PC-9 (cell line): ENCODE measurements around the gene CNRIP1. TPM values are rescaled to one million over a fixed set of nuclear protein-coding genes. Genes with fewer than 3 reads are reported as not detected.

Experiments used
- BruUV-seq: library from RNA; stranded (reverse); fragments of 400-500 nt; replicated peaks from 2 replicates; lab custom pipeline; 2021; lab: Mats Ljungman, UMichigan
- CTCF ChIA-PET: fragments of 300-600 bp; sonication (Branson Sonifier 250); formaldehyde crosslinking; loops from one replicate; lab custom pipeline; 2022; ENCODE audit warnings: antibody characterized with exemption; lab: Charles Lee
- POLR2A ChIA-PET: fragments of 300-600 bp; sonication (Branson Sonifier 250); formaldehyde crosslinking; loops from one replicate; lab custom pipeline; 2022; ENCODE audit warnings: antibody characterized with exemption; ENCODE audit not compliant: unreplicated experiment; lab: Charles Lee
- DNase-seq, 2 experiments: peaks; one replicate each; pipeline versions ENCODE4 v3.0.0 to v3.0.0-alpha.2; 2015 to 2022; ENCODE audit warnings: mixed read lengths in 1 of 2
- H2AFZ ChIP-seq: fragments of 200-600 bp; sonication (generic); 2 replicates; pipeline ENCODE4 v1.8.1; 2017; ENCODE audit warnings: antibody characterized with exemption
- H3F3A ChIP-seq: fragments of 200-600 bp; sonication (generic); 2 replicates; pipeline ENCODE4 v1.8.1; 2017; ENCODE audit warnings: antibody characterized with exemption, mild to moderate bottlenecking, low read depth; ENCODE audit not compliant: insufficient read depth
- H3K27ac ChIP-seq: fragments of 200-600 bp; sonication (generic); 2 replicates; pipeline ENCODE4 v1.6.1; 2016; ENCODE audit warnings: mixed run types
- H3K27me3 ChIP-seq: fragments of 200-600 bp; sonication (generic); 2 replicates; pipeline ENCODE4 v1.6.1; 2016; ENCODE audit warnings: low read depth, mixed run types; ENCODE audit not compliant: insufficient read depth
- H3K36me3 ChIP-seq: fragments of 200-600 bp; sonication (generic); 2 replicates; pipeline ENCODE4 v1.6.1; 2016; ENCODE audit warnings: low read depth, mixed run types
- H3K4me1 ChIP-seq: fragments of 200-600 bp; sonication (generic); replicated peaks from 2 replicates; pipeline ENCODE4 v1.6.1; 2016; ENCODE audit warnings: mixed run types; ENCODE audit not compliant: insufficient read depth
- H3K4me2 ChIP-seq: fragments of 200-600 bp; sonication (generic); 2 replicates; pipeline ENCODE4 v1.6.1; 2017; ENCODE audit warnings: mixed run types
- H3K4me3 ChIP-seq: fragments of 200-600 bp; sonication (generic); 2 replicates; pipeline ENCODE4 v1.6.1; 2016; ENCODE audit warnings: mixed run types
- H3K79me2 ChIP-seq: fragments of 200-600 bp; sonication (generic); 2 replicates; pipeline ENCODE4 v1.6.1; 2017; ENCODE audit warnings: low read depth, mixed run types
- H3K9me2 ChIP-seq: fragments of 200-600 bp; sonication (generic); 2 replicates; pipeline ENCODE4 v1.8.1; 2017; ENCODE audit warnings: mild to moderate bottlenecking; ENCODE audit not compliant: insufficient read depth
- H3K9me3 ChIP-seq: fragments of 200-600 bp; sonication (generic); 2 replicates; pipeline ENCODE4 v1.8.1; 2016; ENCODE audit warnings: low read depth; ENCODE audit not compliant: insufficient read depth
- H4K20me1 ChIP-seq: fragments of 200-600 bp; sonication (generic); 2 replicates; pipeline ENCODE4 v1.8.1; 2017; ENCODE audit not compliant: insufficient read depth
- CTCF ChIP-seq: fragments of 200-600 bp; sonication (generic); conservative IDR thresholded peaks from 2 replicates; pipeline ENCODE4 v1.6.1; 2017; ENCODE audit warnings: mixed run types, antibody characterized with exemption, mild to moderate bottlenecking, moderate library complexity
- EZH2 ChIP-seq: fragments of 200-600 bp; sonication (generic); IDR thresholded peaks from 2 replicates; pipeline ENCODE4 v1.8.0; 2017; ENCODE audit warnings: antibody characterized with exemption, low read depth
- intact Hi-C: fragments of 100-400 bp; cut with micrococcal nuclease; formaldehyde crosslinking; loops from one replicate; pipeline ENCODE4 v1.10.0; 2022; ENCODE audit not compliant: unreplicated experiment
- total RNA-seq: library from RNA; stranded (reverse); gene quantifications from 2 replicates; pipeline ENCODE4 v1.2.3, GENCODE V29; 2021

The CNRIP1 gene
- total RNA-seq, 1 experiment from 2014 or later, result not detected

- Histone ChIP-seq H3K36me3 (no peaks in the 10 kb centered on the region), H3K27ac (no peak overlapping the region), H3K4me1 (0 out of 2 replicates have a peak, but pooled peaks cover 7% of the 10 kb centered on the region), H2AFZ (no peak overlapping the region), H3K79me2 (no peaks in the 10 kb centered on the region), H3K27me3 (no peaks in the 10 kb centered on the region), H3K9me2 (no peaks in the 10 kb centered on the region), H3K4me3 (no peak overlapping the region), H3K9me3 (no peaks in the 10 kb centered on the region), H4K20me1 (no peaks in the 10 kb centered on the region), H3F3A (no peaks in the 10 kb centered on the region), H3K4me2 (no peak overlapping the region)
- TF ChIP-seq CTCF (no peak), EZH2 (no peak)
- intact Hi-C loops, result no loop called here
- CTCF ChIA-PET, result interaction anchor here (1.1 to 1.9 kb wide), 2 partner anchors 8 to 161 kb away, joined by 4 to 10 read pairs; no protein-coding TSS in a partner anchor
- POLR2A ChIA-PET, result no interaction called here
- BruUV-seq, result no TSS peak
- no peak for DNase-seq
Measured at GRCh38 chr2:68283419-68283812, 36.3 kb downstream of the CNRIP1 start.

DNA sequence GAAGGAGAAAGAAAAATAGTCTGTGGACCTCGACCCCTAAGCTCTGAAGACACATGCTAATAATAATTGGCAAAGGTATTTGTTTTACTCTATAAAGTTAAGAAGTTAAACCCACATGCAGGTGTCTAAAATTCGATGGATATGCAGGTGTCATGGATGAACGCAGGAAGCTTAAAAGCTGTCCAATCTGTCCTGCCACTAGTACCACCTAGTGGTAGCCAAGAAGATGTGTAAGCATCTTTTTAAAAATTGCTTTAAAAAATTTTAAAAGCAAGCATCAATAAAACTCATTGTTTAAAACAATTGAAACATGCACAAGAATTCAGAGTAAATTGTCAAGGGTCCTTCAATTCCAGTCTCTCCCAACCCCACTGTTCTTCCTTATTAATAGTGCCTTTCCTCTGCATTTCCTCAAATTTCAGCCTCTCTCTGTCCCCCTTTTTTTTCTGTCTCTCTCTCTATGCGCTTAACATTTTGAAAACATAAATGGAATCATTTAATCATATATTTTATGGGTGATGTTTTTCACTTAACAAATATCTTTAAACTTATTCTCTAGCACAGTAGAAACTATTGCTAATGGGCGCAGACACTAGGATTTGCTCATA, 36.8 kb downstream of the CNRIP1 start:
- H3K27me3 ChIP-seq, result no peaks in the 10 kb centered on the region
- BruUV-seq, result no TSS peak
- intact Hi-C loops, result loop anchor here (1.0 kb wide), 1 partner anchor 161 kb away; no protein-coding TSS in a partner anchor
- no peak overlapping the region for H3K27ac ChIP-seq
- no peaks in the 10 kb centered on the region for H3K9me3 ChIP-seq
- ChIA-PET POLR2A (no interaction called here), CTCF (interaction anchor here (0.6 to 1.9 kb wide), 3 partner anchors 9 to 161 kb away, joined by 3 to 10 read pairs (median 4); no protein-coding TSS in a partner anchor)
- no peak overlapping the region for H3K4me3 ChIP-seq
- no peak overlapping the region; the same call in 1 of the 2 replicates for H2AFZ ChIP-seq
- no peaks in the 10 kb centered on the region for H3K36me3 ChIP-seq
- H3F3A ChIP-seq, result no peaks in the 10 kb centered on the region
- H3K4me2 ChIP-seq, result 0 out of 2 replicates have a peak overlapping the region, but pooled peaks have one; percentile 6
- TF ChIP-seq EZH2, result no peak
- TF ChIP-seq CTCF, result peak; percentile 86
- no peaks in the 10 kb centered on the region for H4K20me1 ChIP-seq
- no peak for DNase-seq
- H3K4me1 ChIP-seq, result 0 out of 2 replicates have a peak, but pooled peaks cover 7% of the 10 kb centered on the region
- H3K9me2 ChIP-seq, result no peaks in the 10 kb centered on the region
- H3K79me2 ChIP-seq, result no peaks in the 10 kb centered on the region

DNA sequence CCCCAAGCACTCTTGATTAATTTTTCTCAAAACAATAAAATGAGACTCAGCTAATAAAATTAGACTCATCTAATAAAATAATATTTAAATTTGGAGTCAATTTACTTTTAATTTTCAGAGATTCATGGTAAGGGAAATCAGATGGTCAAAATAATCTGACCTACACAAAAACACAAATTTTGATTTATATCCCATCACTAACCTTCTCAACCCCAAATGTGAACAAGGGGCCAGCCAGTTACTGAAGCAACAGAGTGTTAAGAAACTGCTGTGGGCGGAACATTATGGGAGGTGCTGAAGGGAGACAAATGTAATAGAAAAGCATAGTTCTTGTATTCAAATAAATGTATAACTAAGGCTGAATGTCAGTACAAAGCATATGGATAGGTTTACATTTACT, 39.0 kb downstream of the CNRIP1 start:
- TF ChIP-seq CTCF, result no peak
- no peak for TF ChIP-seq EZH2
- BruUV-seq, result no TSS peak

More for the DNA sequence above, 39.0 kb downstream of the CNRIP1 start:
- H3K27ac ChIP-seq, result no peak overlapping the region
- CTCF ChIA-PET, result no interaction called here
- H3K9me3 ChIP-seq, result no peaks in the 10 kb centered on the region
- no peak for DNase-seq
- no peaks in the 10 kb centered on the region for H4K20me1 ChIP-seq
- H3K4me3 ChIP-seq, result no peak overlapping the region
- H2AFZ ChIP-seq, result no peak overlapping the region
- H3K4me1 ChIP-seq, result 0 out of 2 replicates have a peak, but pooled peaks cover 7% of the 10 kb centered on the region
- no peak overlapping the region for H3K4me2 ChIP-seq
- POLR2A ChIA-PET, result no interaction called here
- no peaks in the 10 kb centered on the region for H3K36me3 ChIP-seq
- no peaks in the 10 kb centered on the region for H3K9me2 ChIP-seq
- no peaks in the 10 kb centered on the region for H3K27me3 ChIP-seq
- intact Hi-C loops, result no loop called here
- H3F3A ChIP-seq, result no peaks in the 10 kb centered on the region
- H3K79me2 ChIP-seq, result no peaks in the 10 kb centered on the region
